Ammon's horn (tissue), 1 donor: ENCODE measurements around the gene STX10.
"Not testable (repeated sequence)": the region's sequence is repeated elsewhere in the genome, so short reads cannot be mapped to it uniquely, and the experiment has no call there.

Experiments used
- DNase-seq: peaks from one replicate; pipeline ENCODE4 v3.0.0-alpha.2; 2016; ENCODE audit warnings: low spot score

STX10 gene

DNA sequence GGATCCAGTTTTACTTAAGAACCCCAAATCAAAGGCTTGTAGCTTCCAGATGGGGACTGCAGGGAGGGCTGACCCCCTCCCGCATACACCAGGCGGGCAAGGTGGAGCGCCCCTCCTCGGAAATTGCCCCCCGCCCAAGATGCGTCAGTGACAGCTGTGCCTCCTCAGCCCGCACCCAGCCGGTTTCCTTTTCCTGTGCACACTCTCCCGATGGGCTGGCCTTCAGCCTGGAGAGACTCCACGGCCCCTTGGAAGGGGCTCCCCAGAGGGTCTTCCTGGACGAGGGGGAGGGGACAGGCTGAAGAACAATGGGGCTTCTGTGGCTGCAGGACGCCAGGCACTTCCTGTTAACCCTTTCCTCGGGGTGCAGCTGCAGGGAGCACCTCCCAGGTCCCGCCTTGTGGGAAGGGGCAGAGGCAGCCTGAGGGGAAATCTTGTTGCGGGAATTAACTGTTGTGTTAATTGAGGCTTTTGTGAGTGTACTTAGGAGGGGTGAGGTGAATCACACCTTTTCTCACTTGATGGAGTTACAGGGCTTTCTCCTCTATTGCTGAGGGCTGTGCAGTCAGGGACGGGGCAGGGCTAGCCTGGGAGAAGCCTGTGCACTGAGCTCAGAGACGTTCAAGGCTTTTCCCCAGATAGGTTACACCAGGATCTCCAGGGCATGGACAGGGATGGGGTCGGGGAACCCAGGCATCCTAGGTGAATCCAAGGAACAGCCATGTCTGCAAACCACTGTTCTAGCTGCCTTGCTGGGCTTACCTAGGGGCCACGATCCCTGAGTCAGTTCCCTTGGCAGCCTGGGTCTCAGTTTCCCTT is 14.4 kb upstream of the STX10 start:
- peak; percentile 49 for DNase-seq

DNA sequence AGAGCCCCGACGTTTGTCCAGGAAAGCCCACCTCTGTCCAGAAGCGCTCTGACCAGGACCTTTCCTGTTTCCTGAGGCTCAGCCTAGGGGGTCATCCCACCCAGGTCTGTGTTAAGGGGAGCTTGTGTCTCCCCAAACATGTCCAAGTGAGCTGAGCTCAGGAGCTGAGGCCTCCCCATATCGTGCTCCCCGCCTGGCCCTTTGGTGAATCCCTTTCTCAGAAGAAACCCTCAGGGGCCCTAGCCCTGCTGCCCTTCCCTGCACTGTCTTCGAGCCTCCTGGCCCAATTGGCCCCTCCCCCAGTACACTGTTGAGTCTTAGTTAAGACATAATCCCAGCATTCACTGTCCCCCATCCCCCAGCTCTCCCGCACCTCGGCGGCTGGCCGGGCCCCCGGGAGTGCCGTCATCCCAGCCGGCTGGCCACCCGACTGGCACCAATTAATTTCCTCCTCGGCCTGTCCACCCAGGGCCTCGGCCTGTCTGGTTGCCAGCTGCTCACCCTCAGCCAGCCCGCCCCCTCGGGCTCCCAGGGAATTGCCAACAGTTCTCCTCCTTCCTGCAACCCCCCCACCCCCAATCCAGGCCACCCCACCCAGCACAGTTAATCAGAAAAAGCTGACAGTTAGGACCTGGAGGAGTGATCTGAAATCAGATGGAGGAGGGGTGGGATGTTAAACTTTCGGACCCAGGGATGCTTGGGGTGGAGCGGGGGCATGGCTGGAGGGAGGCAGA is 13.6 kb upstream of the STX10 start:
- peak; percentile 55 for DNase-seq

DNA sequence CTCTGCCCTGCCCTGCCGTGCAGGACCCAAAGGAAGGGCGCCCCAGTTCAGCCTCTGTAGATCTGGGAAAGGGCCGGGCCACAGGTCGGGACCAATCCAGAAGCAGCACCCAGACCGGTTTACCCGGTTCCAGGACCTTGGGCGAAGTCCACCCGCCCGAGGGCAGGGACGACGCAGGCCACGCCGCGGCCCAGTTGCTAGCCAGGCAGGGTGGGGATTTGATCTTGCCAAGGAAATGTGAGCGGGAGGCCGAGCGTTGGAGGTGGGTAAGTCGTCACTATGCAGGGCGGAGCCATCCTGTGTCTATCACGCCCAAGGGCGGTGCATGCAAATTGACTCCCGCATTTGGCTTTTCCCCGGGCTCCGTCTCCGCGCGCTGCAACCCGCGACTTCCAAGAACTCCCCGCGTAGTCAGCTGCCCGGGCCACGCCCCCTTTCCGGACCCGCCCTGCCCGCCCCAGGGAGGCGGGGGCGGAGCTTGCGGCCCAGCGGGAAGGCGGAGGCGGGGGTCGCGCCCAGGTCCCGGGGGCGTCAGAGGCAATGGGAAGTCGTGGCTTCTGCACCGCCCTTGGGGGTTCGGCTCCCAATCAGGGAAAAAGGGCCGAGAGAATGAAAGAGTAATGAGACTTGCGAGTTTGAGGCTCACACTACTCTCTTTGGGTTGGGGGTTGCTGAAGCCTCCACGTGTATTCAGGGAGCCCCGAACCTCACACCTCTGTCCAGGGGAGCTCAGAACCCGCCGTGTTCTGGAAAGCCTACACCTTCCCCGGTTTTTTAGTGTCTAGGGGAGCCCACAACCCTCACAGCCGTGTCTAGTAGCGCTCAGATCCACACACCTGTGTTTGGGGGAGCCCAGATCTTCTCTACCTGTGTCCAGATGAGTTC is 12.8 kb upstream of the STX10 start:
- peak; percentile 97 for DNase-seq

DNA sequence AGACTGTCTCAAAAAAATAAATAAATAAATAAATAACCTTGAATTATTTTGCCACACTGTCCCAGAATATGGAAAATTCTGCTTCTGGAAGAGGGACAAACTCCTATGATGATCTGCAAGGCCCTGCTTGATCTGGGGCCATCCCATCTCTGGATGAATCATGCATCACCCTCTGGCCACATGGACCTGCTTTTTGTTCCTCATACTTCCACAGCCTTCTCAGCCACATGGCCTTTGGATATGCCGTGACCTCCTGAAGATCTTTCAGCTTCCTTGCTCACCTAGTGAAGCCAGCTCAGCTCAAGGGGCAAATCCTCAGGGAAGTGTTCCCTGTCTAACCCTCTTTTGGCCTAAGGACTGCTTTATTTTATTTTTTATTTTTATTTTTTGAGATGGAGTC is 10.4 kb upstream of the STX10 start:
- no peak for DNase-seq

DNA sequence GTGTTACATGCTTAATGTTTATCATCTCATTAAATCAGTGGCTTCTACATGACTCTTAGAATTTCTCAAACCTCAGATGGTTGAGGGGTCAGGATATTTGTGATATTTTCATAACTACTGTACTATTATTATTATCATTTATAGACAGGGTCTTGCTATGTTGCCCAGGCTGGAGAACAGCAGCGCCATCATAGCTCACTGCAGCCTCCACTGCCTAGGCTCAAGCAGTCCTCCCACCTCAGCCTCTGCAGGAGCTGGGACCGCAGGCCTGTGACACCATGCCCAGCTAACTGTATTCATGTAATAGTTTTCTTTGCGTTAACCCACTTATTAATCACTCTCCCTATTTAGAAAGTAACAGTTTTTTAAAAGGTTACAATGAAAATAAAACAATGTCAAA is 9.5 kb upstream of the STX10 start:
- DNase-seq: no peak

DNA sequence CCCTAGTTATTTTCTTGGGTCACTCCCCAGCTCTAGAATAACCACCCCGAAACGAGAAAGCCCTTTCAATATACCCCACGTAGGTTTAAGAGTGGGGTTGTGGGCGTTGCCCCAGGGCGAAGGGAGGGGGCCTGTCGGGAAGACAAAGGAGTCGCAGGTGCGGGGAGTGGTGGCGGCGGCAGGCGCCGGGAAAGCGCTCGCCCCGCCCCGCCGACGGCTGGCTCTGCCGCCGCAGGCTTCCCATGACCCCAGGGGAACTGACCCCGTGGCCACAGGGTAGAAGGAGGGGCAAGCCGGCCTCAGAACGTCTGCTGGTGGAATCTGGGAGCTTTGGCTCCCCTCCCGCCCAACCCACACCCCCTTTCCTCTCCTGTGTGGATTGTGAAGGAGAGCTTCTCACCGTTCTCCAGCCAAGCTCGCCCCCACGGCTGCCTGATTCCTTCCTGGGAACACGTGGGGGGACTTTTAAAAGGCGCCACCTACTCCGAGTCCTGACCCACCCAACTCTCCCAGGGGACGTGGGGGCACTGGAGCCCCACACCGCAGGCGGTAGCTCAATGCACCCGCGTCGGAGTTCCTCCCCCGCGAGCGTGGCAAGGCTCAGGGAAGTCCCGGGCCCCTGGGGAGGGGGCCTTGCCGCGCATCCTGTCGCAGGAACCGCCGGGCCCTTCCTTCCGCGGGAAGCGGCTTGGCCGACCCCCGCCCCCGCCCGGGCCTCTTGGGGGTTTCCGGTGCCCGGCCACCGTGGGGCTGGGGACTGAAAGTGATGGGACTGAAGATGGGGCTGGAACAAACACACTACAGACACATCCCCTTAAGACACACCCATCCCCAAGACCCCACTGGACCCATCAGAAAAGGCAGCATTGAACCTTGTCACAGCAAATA is 5.5 kb upstream of the STX10 start:
- DNase-seq: no peak

DNA sequence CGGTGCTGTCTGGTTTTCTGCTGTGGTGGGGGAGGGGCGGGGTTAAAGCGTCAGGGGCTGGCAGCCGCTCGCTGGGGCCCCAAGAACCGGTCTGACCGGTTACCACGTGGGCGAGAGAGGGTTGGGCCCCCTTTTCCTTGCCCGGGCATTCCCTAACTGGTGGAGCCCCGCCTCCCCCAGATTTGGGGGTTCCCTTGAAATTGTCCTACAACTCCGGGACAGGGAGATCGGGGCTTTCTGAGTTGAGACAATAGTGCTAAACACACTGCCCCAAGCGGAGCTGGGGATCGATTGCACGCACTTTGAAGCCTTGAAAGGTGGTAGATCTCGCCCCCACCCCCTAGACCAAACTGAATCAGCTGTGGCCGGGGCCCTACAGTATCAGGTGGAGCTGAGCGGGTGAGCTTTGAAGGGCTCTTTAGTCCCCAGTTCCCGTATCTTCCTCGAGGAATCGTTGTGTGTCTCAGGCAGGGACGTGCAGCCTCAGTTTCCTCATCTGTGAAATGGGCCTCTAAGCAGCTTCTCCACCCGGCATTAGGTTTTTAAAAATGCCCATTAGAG is 4.8 kb upstream of the STX10 start:
- DNase-seq: no peak

DNA sequence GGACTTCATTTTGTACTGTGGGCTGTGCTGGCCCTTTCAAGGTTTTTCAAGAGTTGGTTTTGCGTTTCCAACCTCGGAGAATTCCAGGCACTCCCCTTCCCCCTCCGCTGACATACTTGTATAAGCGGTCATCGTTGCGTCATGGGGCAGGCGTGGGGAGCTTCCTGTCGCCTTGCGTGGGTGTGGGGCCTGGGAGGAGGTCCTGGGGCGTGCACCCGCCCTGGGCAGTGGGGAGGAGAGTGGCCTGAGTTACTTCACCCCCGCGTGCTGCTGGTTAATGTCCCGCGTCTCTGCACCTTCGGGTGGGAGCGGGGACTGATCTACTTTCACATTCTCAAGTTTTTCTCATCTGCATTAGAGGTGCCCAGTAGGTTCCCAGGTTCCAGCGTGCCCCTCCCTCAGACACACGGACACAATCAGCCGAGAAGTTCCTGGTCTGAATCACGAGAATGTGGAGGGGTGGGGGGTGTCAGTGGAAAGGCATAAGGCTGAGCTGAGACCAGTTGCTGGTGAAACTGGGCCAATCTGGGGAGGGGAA is 4.1 kb upstream of the STX10 start:
- DNase-seq: peak; percentile 72

DNA sequence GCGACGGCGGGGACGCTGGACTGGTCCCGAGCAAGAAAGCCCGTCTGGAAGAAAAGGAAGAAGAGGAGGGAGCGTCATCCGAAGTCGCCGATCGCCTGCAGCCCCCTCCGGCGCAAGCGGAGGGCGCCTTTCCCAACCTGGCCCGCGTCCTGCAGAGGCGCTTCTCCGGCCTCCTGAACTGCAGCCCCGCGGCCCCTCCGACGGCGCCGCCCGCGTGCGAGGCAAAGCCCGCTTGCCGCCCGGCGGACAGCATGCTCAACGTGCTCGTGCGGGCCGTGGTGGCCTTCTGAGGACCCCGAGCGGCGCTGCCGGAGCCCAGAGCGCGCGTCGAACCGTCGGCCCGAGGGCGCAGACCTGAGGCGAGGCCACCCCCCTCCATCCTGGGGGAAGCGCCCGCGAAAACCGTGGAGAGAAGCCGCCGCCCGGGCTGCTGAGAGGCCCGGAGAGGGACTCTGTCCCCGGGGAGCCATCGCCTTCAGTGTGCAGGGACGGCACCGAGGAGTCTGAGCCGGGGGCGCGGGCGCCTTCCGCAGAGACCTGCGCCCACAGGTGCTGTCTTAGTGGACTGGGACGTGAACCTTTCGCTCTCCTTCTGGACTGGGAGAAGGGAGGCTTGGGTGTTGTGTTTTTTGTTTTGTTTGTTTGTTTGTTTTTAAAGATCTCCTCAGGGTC is 3.5 kb upstream of the STX10 start:
- DNase-seq: no peak

DNA sequence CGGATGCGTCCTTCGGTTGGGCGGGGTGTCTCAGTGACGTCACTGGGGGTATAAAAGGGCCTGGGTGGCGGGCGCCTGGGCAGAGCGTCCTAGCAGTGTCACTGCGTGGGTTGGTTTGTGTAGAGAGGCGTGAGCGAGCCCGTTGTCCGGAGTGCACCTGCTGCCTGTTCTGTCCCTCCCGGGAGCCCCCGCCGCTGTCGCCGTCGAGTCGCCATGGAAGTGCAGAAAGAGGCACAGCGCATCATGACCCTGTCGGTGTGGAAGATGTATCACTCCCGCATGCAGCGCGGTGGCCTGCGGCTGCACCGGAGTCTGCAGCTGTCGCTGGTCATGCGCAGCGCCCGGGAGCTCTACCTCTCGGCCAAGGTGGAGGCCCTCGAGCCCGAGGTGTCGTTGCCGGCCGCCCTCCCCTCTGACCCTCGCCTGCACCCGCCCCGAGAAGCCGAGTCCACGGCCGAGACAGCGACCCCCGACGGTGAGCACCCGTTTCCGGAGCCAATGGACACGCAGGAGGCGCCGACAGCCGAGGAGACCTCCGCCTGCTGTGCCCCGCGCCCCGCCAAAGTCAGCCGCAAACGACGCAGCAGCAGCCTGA is 2.9 kb upstream of the STX10 start:
- DNase-seq: peak; percentile 96

DNA sequence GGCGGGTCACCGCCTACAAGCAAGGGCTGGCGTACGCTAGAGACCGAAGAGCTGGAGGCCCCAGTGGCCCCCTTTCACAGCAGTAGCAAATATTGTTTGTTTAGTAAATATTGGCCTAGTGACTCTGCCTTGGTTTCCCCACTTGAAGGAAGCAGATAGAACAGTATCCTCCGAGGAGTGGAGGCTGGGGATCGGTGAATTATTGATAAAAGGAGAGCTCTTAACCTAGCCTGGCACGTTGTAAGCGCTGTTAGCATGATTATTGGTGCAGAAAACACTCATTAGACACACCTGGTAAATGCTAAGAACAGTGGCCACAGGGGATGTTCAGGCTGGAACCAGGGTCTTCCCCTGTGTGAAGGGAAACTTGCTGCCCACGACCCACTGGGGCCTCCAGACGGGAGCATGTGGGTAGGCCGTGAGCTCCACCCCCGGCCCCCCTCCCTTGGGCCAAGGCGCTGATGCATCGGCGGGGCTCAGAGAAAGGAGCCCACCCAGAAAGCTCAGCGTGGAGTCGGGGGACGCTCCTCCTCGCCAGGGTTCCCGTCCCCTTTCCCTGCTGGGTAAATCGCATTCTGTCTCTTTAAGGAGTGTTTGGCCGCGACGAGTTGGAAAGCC is 2.3 kb upstream of the STX10 start:
- DNase-seq: no peak

DNA sequence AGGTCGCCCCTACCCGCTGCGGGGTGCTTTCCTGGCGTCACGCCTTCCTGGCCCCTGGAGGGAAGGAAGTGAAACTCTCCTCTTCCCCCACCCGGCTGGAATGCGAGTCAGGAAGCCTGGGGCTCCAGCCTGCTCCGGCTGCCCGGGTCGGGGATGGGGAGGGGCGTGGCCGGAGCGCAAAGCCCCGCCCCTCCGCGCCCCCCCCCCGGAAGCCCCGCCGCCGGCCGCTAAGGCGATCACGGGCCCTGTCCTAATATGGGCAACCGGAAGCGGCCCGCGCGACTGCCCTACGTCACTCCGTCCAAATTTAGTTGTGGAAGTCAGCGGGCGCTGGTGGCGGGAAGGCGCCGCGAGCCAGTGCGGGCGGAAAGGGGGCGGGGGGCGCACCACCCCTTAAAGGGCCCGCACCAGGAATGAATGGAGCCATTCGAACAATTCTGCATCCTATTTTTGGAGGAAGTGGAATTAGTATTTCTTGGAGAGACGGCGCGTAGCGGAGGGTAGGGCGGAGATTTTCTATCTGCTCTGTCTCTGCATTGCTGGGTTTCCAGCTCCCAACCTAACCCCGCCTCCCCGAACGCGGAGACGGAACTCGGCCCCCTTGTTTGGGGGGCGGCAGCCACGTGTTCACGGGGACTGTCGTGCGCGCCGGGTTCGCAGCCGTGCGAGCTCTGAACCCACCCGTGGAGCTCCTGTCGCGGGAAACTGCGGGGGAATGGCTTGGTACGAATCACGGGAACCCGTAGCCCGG is 1.6 kb upstream of the STX10 start:
- DNase-seq: peak; percentile 97

DNA sequence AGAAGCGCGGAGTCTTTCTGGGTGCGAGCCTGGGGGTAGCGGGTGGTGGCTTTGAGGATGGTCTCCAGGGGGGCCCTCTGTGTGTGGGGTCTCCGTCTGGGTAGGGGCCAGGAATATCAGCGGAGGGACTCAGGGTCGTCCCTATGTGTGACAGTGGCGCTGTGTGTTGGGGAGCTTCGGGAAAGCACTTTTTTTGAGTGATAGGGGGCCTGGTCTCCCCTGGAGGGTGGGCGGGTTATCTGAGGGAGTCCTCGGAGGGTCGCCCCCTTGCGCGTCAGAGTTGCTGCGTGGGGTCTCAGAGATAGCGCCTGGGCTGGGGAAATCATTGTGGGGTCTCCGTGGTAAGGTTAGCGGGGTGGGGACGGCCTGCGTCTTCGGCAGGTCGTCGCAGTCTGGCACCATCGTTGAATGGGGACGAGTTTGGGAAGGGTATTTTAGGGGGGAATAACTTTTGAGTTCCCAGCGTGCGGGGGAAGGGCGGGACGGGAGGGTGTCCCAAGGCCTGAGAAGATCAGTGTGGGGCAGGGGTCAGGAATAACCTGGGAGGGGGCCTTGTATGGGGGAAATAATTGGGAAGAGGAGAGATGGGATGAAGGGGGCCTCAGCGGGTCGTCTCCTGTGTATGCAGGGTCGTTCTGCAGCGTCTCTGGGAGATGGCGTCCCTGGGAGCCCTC is 893 bp upstream of the STX10 start:
- DNase-seq: no peak

DNA sequence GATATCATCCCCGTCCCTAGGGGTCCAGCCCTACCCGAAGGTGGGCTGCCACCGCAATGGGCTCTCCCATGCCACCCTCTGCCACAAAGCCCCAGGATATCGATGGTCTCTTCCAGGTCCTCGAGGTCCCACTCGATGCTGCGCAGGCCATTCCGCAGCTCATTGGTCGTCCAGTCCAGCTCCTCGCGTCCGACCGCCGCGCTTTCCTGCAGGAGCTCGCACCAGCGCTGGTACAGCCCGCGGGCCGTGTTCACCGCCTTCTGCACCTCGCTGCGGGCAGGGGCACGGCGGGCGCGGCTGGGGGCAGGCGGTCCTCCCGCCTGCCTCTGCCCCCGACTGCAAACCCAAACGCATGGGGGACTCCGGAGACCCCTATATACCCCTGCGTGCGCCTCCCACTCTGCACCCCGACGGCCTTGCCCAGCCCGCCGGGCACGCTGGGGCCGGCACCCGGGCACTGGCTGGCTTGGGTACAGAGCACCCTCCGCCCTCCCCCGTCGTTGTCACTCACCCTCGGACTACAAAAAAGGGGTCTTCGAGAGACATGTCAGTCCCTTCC is 468 bp downstream of the STX10 start:
- peak; percentile 35 for DNase-seq

DNA sequence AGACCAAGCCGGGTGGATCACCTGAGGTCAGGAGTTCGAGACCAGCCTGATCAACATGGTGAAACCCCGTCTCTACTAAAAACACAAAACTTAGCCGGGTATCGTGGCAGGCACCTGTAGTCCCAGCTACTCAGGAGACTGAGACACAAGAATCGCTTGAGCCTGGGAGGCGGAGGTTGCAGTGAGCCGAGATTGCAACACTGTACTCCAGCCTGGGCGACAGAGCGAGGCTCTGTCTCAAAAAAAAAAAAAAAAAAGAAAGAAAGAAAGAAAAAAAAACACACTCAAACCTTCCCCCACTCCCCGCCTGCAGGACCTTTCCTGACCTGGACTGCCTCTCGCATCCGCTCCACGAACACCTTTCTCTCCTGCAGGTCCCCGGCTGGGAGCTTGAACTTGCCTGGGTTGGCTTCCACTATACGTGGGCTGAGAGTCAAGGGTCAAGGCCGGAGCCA is 975 bp downstream of the STX10 start:
- DNase-seq: not testable (repeated sequence)

DNA sequence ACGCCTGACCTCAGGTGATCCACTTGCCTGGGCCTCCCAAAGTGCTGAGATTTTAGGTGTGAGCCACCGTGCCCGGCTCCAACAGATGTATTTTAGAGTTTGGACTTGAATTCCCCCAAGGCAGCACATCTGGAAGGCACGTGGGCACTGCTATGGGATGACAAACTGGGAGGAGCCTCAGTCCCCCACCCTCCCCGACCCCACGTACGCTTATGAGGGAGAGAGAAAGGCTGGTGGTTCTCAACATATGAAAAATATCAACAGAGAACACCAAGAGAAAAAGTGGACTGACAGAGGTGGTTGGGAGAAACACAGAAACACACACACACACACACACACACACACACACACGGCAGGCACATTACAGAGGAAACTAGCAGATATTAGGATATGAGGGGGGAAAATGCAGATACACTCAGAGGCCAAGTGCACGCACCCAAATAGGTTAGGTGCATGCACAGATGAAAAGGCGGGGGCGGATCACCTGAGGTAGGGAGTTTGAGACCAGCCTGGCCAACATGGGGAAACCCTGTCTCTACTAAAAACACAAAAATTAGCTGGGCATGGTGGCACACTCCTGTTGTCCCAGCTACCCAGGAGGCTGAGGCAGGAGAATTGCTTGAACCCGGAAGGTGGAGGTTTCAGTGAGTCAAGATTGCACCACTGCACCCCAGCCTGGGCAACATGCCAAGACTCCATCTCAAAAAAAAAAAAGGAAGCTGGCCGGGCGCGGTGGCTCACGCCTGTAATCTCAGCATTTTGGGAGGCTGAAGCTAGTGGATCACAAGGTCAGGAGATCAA is 3.2 kb downstream of the STX10 start:
- no peak for DNase-seq
